ENCODE data around the gene TSACC.
"Not testable (repeated sequence)": the region's sequence is repeated elsewhere in the genome, so short reads cannot be mapped to it uniquely, and the experiment has no call there.

Gene TSACC

GRCh38 chr1:156338180-156338976 lies at the start of gene TSACC, which contains the start of gene CCT3:
Gene TSACC, plus strand, starts transcription at chr1:156338526. Its CDS starts 1,232 bp downstream, at chr1:156339758.
Gene CCT3, minus strand, starts transcription at chr1:156338292. Its CDS starts 108 bp downstream, at chr1:156338184.
- DNase-seq (ENCODE audit: low read depth) = peak; percentile 99

GRCh38 chr1:156289857-156290256 lies 48.5 kb upstream of the TSACC start:
- no peak for DNase-seq (ENCODE audit: low read depth)

GRCh38 chr1:156291226-156292061 lies 46.9 kb upstream of the TSACC start:
- DNase-seq (ENCODE audit: low read depth) = no peak

GRCh38 chr1:156293098-156293434 lies 45.3 kb upstream of the TSACC start:
- no peak for DNase-seq (ENCODE audit: low read depth)

GRCh38 chr1:156293895-156294294 lies 44.4 kb upstream of the TSACC start:
- no peak for DNase-seq (ENCODE audit: low read depth)

GRCh38 chr1:156295391-156295947 lies 42.9 kb upstream of the TSACC start, which contains the start of gene GLMP:
Gene GLMP, minus strand, starts transcription at chr1:156295679. Its CDS starts 34 bp downstream, at chr1:156295645.
- DNase-seq (ENCODE audit: low read depth) = no peak

- no peak for DNase-seq (ENCODE audit: low read depth)
These were observed 39.4 kb upstream of the TSACC start, which contains the start of gene VHLL for GRCh38 chr1:156298852-156299357. Gene VHLL, minus strand, starts transcription at chr1:156299307. Its CDS starts 118 bp downstream, at chr1:156299189.

GRCh38 chr1:156303241-156303640 lies 35.1 kb upstream of the TSACC start:
- no peak for DNase-seq (ENCODE audit: low read depth)

GRCh38 chr1:156305215-156305614 lies 33.1 kb upstream of the TSACC start:
- DNase-seq (ENCODE audit: low read depth) = no peak

GRCh38 chr1:156308078-156308477 lies 30.2 kb upstream of the TSACC start:
- DNase-seq (ENCODE audit: low read depth) = no peak

- no peak for DNase-seq (ENCODE audit: low read depth)
These were observed 27.4 kb upstream of the TSACC start for GRCh38 chr1:156310962-156311361.

GRCh38 chr1:156316909-156317308 lies 21.4 kb upstream of the TSACC start:
- no peak for DNase-seq (ENCODE audit: low read depth)

- no peak for DNase-seq (ENCODE audit: low read depth)
These were observed 18.7 kb upstream of the TSACC start for GRCh38 chr1:156319664-156320063.

- DNase-seq (ENCODE audit: low read depth) = no peak
These were observed 17.8 kb upstream of the TSACC start for GRCh38 chr1:156320560-156320959.

GRCh38 chr1:156323179-156323578 lies 15.1 kb upstream of the TSACC start:
- DNase-seq (ENCODE audit: low read depth) = not testable (repeated sequence)

GRCh38 chr1:156336242-156336641 lies 2.1 kb upstream of the TSACC start:
- DNase-seq (ENCODE audit: low read depth) = no peak

- DNase-seq (ENCODE audit: low read depth) = no peak
These were observed 1.1 kb upstream of the TSACC start for GRCh38 chr1:156337052-156337887.

GRCh38 chr1:156337888-156338179 lies 492 bp upstream of the TSACC start:
- DNase-seq (ENCODE audit: low read depth) = no peak

- DNase-seq (ENCODE audit: low read depth) = no peak
These were observed 4.0 kb downstream of the TSACC start for GRCh38 chr1:156342166-156342955.

GRCh38 chr1:156344409-156344808 lies 6.1 kb downstream of the TSACC start:
- no peak for DNase-seq (ENCODE audit: low read depth)

GRCh38 chr1:156346035-156346434 lies 7.7 kb downstream of the TSACC start:
- not testable (repeated sequence) for DNase-seq (ENCODE audit: low read depth)
